Femur (tissue), 1 donor: ENCODE measurements around the gene UBE2Q2.

ENCODE experiments used
- DNase-seq: peaks from one replicate; pipeline ENCODE4 v3.0.0-alpha.2; 2017

The UBE2Q2 gene

DNA sequence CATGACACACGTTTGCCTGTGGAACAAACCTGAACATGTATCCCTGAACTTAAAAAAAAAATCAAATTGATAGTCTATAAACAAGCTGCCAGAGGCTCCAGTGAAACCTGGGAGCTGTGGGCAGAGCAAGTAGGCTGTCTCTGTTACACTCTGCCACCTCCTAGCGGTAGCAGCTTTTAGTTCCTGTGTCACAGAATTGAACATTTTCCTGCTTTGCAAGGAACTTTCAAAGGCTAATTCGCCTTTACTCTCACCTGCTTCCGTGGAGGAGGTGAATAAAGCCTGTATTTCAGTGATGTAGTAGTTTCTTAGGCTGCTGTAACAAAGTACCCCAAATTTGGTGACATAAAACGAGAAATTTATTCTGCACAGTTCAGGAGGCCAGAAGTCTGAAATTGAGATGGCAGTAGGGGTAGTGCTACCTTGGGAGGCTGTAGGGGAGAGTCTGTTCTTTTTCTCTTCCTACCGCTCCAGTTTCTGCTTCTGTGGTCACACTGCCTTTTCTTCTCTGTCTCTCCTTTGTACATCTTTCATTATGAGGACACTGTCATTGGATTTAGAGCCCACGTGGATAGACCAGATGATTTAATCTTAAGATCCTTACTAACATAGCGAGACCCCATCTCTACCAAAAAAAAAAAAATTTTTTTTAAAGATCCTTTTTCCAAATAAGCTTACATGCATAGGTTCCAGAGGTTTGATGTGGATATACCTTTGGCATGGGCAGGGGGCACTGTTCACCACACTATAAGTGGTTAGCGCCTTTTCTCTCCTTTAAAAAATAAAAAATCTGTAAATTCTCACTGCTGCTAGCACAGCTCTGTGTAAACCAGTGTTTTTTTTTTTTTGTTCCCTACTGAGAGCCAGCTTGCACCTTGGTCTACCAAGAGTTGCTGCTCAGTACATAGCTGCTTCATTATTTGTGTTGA is 85.7 kb downstream of the UBE2Q2 start:
- DNase-seq = no peak

- DNase-seq = no peak
These were observed 86.7 kb downstream of the UBE2Q2 start for GRCh38 chr15:75929799-75930565.

DNA sequence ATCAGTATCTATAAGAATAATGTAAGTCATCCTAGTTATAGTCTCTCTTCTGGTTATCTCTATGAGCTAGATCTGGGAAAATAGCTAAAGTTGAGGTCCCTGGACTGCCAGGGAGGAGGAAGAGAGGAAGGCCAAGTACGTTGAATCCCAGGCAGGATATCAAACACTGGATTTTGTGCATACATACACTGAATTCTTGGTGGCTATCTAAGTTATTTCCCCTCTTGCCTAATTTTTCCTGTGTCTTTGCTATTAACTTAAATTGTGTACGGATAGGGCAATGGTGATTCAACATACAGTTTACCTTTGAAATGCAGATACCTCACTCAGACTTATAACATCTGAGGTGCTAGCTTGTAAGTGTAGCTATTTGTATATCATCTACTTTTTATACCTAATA is 87.6 kb downstream of the UBE2Q2 start:
- DNase-seq = no peak

DNA sequence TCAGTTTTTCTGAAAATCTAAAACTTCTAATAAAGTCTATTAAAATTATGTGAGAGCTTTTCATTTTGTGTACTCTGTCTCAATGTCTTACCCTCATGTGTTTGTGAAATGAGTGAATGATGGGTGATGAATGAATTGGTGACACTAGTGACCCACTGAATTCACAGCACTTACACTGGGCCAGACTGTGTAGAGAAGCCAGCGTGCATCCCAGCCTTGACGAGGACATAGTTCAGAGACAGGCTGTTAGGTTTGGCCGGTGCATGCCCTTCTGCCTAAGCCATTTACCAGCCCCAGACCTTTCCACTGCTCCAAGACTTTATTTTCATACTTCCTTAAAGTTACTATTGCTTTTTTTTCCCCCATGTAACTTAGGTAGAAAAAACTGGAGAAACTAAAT is 99.2 kb downstream of the UBE2Q2 start:
- DNase-seq = no peak

- DNase-seq = no peak
These were observed 100.0 kb downstream of the UBE2Q2 start for GRCh38 chr15:75943246-75943645.

DNA sequence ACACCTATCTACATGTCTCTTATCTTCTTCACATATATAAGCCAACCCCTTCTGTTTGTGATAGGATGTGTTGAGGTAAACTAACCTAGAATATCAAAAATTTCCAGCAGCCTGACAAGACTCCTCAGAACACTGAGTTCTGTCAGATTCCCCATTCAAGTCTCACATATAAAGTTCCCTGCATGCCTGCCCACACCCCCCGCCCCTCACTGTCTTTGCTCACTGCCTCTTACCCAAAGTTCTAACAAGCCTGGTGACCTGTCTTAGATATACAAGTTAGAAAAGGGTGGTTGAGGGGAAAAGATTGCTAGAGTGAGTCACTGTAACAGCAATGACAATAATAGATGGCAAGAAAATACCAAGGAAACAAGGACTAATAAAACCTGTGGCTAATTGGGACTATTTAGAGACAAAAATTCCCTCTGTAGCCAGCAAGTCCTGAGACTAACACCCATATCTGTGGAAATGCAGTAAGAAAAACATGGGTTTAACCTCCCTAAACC is 100.5 kb downstream of the UBE2Q2 start:
- DNase-seq = no peak

DNA sequence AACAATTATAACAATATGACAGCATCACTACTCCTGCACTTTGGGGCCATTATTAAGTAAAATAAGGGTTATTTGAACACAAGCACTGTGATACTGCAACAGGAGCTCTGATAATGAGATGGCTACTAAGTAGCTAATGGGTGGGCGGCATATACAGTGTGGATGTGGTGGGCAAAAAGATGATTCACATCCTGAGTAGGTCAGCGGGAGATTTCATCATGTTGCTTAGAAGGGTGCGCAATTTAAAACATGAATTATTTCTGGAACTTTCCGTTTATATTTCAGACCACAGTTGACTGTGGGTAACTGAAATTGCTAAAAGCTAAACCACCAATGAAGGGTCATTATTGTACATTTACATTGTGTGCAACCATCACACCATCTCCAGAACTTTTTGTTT is 102.7 kb downstream of the UBE2Q2 start:
- no peak for DNase-seq

DNA sequence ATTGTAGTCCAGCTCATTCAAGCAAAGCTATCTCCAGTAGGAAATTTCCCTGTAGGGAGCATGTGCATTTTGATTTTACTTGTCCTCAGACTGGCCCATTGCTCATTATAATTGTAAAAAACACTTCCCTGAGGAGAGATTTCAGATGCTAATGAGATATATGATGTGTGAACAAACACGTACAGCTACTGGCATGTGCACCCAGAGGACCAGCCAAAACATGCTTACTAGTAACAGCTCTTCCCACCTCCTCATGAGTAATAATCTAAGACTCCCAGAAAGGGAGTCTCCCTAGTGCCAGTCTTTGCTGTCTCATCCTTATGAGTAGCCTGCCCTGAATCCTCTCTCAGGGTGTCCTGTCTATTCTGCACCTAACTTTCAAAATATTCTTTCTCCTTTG is 103.8 kb downstream of the UBE2Q2 start:
- DNase-seq = no peak

DNA sequence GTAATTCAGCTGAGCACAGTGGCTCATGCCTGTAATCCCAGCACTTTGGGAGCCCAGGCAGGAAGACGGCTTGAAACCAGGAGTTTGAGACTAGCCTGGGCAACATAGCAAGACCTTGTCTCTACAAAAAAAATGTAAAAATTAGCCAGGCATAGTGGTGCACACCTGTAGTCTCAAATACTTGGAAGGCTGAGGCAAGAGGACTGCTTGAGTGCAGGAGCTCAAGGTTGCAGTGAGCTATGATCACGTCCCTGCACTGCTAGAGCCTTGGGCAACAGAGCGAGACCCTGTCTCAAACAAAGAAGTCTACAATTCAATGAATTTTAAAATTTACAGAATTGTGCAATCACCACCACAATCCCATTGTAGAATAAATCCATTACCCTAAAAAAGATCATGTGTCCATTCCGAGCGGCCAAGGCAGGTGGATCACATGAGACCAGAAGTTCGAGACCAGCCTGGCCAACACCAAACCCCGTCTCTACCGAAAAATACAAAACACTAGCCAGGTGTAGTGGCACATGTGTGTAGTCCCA is 105.6 kb downstream of the UBE2Q2 start:
- no peak for DNase-seq
